Upper lobe of right lung (tissue), 1 donor: ENCODE results near the gene NOTCH1. TPM values are rescaled to one million over a fixed set of nuclear protein-coding genes. Genes with fewer than 3 reads are reported as not detected.
A peak's percentile ranks its signal among the peaks of the same experiment; 100 is the strongest.

Experiments used
- ATAC-seq: fragments of 200-7000 bp; cut with Tn5 transposase; one replicate; pipeline ENCODE4 v1.9.1; 2020; ENCODE audit warnings: mild to moderate bottlenecking, moderate library complexity
- DNase-seq: peaks from one replicate; pipeline ENCODE4 v3.0.0-alpha.2; 2020
- H3K27ac ChIP-seq: fragments of 200-600 bp; one replicate; pipeline ENCODE4 v1.8.0; 2022
- H3K27me3 ChIP-seq: fragments of 200-600 bp; one replicate; pipeline ENCODE4 v1.8.0; 2022; ENCODE audit warnings: mild to moderate bottlenecking
- H3K36me3 ChIP-seq: fragments of 200-600 bp; one replicate; pipeline ENCODE4 v1.8.0; 2022
- H3K4me1 ChIP-seq: fragments of 200-600 bp; one replicate; pipeline ENCODE4 v1.8.0; 2022
- H3K4me3 ChIP-seq: fragments of 200-600 bp; one replicate; pipeline ENCODE4 v1.8.0; 2022; ENCODE audit warnings: mild to moderate bottlenecking
- H3K9me3 ChIP-seq: fragments of 200-600 bp; one replicate; pipeline ENCODE4 v1.8.0; 2022
- intact Hi-C: fragments of 100-400 bp; cut with DNase I; formaldehyde crosslinking; loops from one replicate; pipeline ENCODE4 v1.11.0; 2022
- total RNA-seq: library from RNA; stranded (reverse); fragmentation: NEBNext Ultra II Directional; extraction: Animal tissue kit (Norgen Biotek cat#: 25700); gene quantifications from one replicate; pipeline ENCODE4 v1.2.1, GENCODE V29; 2021
- TF ChIP-seq, protein P1 (sequence below): fragments of 200-600 bp; IDR thresholded peaks from one replicate; pipeline ENCODE4 v1.8.0; 2022; ENCODE audit warnings: antibody characterized with exemption
- donor health status: DM: no; HTN: yes; CAD: no; lungs with severe emphysema.

The NOTCH1 gene
- total RNA-seq, 1 donor from 2014 or later, result 114 TPM

- TF ChIP-seq, protein P1, sequence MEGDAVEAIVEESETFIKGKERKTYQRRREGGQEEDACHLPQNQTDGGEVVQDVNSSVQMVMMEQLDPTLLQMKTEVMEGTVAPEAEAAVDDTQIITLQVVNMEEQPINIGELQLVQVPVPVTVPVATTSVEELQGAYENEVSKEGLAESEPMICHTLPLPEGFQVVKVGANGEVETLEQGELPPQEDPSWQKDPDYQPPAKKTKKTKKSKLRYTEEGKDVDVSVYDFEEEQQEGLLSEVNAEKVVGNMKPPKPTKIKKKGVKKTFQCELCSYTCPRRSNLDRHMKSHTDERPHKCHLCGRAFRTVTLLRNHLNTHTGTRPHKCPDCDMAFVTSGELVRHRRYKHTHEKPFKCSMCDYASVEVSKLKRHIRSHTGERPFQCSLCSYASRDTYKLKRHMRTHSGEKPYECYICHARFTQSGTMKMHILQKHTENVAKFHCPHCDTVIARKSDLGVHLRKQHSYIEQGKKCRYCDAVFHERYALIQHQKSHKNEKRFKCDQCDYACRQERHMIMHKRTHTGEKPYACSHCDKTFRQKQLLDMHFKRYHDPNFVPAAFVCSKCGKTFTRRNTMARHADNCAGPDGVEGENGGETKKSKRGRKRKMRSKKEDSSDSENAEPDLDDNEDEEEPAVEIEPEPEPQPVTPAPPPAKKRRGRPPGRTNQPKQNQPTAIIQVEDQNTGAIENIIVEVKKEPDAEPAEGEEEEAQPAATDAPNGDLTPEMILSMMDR, result no peak
- peak; percentile 44 for ATAC-seq
- no peak overlapping the region for H3K4me3 ChIP-seq
- no peaks in the 10 kb centered on the region for H3K27me3 ChIP-seq
- intact Hi-C loops, result no loop called here
- DNase-seq, result peak; percentile 91
- no peaks in the 10 kb centered on the region for H3K9me3 ChIP-seq
- peaks cover 61% of the 10 kb centered on the region for H3K4me1 ChIP-seq
- peaks cover 43% of the 10 kb centered on the region for H3K36me3 ChIP-seq
- peak overlapping the region; percentile 77 for H3K27ac ChIP-seq
Observed at GRCh38 chr9:136521537-136521936, 24.3 kb downstream of the NOTCH1 start.

- no peaks in the 10 kb centered on the region for H3K9me3 ChIP-seq
- intact Hi-C loops, result no loop called here
- DNase-seq (peak; percentile 88), ATAC-seq (peak; percentile 65)
- H3K36me3 ChIP-seq, result peaks cover 57% of the 10 kb centered on the region
- H3K27me3 ChIP-seq, result no peaks in the 10 kb centered on the region
- peaks cover 48% of the 10 kb centered on the region for H3K4me1 ChIP-seq
- H3K4me3 ChIP-seq, result peak overlapping the region; percentile 34
- H3K27ac ChIP-seq, result peak overlapping the region; percentile 77
- TF ChIP-seq, protein P1, result no peak
Observed at GRCh38 chr9:136520053-136520540, 25.8 kb downstream of the NOTCH1 start.

DNA sequence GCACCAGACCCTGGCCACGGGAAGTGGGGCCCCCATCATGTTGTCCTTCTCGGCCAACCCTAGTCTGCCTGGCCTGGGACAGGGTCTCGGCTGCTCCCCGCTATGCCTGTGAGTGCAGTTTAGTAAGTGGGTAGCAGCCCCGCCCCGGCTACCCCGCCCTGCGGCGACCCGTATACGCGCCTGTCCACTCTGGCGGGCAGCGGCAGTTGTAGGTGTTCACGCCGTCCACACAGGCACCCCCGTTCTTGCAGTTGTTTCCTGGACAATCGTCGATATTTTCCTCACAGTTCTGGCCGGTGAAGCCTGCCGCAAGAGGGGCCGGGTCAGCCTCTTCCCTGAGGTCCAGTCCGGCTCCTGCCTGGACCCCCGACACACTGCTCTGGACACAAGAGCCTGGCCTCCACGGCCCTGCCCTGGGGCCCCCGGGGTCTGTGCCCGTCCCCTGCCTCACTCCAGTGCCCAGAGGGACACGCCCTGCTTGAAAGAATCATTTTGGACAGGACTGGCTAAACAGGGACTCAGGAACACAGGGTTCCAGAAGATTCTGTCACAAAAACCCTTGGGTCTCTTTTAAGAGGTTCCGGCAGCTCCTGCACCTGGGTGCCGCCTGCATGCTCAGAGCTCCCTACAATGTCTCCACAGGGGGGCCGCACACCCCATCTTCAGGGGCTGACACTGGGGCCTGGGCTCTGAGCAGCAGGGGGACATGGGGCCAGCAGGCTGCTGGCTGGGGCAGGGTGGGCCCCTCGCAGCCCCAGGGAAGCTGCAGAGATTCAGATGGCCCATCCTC is 26.4 kb downstream of the NOTCH1 start:
- H3K4me3 ChIP-seq, result peak overlapping the region; percentile 34
- peak; percentile 38 for ATAC-seq

GRCh38 chr9:136518623-136519022 is 27.2 kb downstream of the NOTCH1 start:
- intact Hi-C loops, result no loop called here
- TF ChIP-seq, protein P1, result no peak
- Histone ChIP-seq H3K27ac (peak overlapping the region; percentile 77), H3K4me3 (peak overlapping the region; percentile 34), H3K9me3 (no peaks in the 10 kb centered on the region), H3K4me1 (peaks cover 35% of the 10 kb centered on the region), H3K36me3 (peaks cover 71% of the 10 kb centered on the region), H3K27me3 (no peaks in the 10 kb centered on the region)
- ATAC-seq (peak; percentile 2), DNase-seq (peak; percentile 84)

More for the DNA sequence above, 26.4 kb downstream of the NOTCH1 start:
- Histone ChIP-seq H3K27ac (peak overlapping the region; percentile 77), H3K27me3 (no peaks in the 10 kb centered on the region), H3K36me3 (peaks cover 64% of the 10 kb centered on the region), H3K4me1 (peaks cover 43% of the 10 kb centered on the region), H3K9me3 (no peaks in the 10 kb centered on the region)
- TF ChIP-seq, protein P1, result peak; percentile 11
- peak; percentile 83 for DNase-seq
- intact Hi-C loops, result no loop called here

GRCh38 chr9:136517950-136518349 is 27.9 kb downstream of the NOTCH1 start:
- intact Hi-C loops, result no loop called here
- Histone ChIP-seq H3K4me3 (no peak overlapping the region), H3K27me3 (no peaks in the 10 kb centered on the region), H3K27ac (no peak overlapping the region), H3K4me1 (peaks cover 35% of the 10 kb centered on the region), H3K36me3 (peaks cover 71% of the 10 kb centered on the region), H3K9me3 (no peaks in the 10 kb centered on the region)
- TF ChIP-seq, protein P1, result no peak
- DNase-seq (no peak), ATAC-seq (no peak)
